Vagina (tissue), 2 donors: ENCODE results near the gene CFAP46.

Source experiments
- CTCF ChIP-seq, 3 experiments: fragments of 450-650 bp in 2 of 3; fragments of 200-600 bp in 1 of 3; sonication (generic) in 1 of 3; IDR thresholded peaks; one replicate each; pipeline ENCODE4 v1.5.1; 2017 to 2019; ENCODE audit warnings: antibody characterized with exemption in 3 of 3, mild to moderate bottlenecking in 2 of 3, moderate library complexity in 2 of 3
- POLR2A ChIP-seq, 2 donors: fragments of 450-650 bp; IDR thresholded peaks; one replicate each; pipeline ENCODE4 v1.6.1; 2017; ENCODE audit warnings: antibody characterized with exemption in 2 of 2, mild to moderate bottlenecking in 2 of 2, moderate library complexity in 2 of 2

- no peak for TF ChIP-seq CTCF (IDR thresholded peaks at IDR 0.05)
- TF ChIP-seq POLR2A (IDR thresholded peaks at IDR 0.05): no peak
Observed at GRCh38 chr10:132792796-132793195, 149.6 kb downstream of the CFAP46 start.
